Fibroblast of skin of back (primary cell): ENCODE measurements around the gene SNED1.

Source experiments
- DNase-seq: peaks from one replicate; pipeline ENCODE4 v3.0.0-alpha.2; 2013

The SNED1 gene

DNA sequence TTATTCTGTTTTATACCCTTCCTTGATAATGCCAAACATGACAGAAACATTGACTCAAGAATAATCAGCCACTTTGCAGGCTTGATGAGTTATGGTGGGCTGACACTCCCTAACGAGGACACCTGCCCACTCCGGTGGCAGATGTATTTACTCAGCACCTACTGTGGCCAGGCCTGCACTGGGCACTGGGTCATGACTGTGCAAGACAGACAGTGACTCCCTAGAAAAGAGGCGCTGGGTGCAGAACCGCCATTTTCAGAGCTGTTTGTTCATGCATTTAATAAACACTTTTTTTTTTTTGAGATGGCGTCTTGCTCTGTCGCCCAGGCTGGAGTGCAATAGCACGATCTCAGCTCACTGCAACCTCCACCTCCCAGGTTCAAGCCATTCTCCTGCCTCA lies 32.5 kb downstream of the SNED1 start:
- no peak for DNase-seq

GRCh38 chr2:241031436-241032165 lies 33.2 kb downstream of the SNED1 start:
- DNase-seq = no peak

DNA sequence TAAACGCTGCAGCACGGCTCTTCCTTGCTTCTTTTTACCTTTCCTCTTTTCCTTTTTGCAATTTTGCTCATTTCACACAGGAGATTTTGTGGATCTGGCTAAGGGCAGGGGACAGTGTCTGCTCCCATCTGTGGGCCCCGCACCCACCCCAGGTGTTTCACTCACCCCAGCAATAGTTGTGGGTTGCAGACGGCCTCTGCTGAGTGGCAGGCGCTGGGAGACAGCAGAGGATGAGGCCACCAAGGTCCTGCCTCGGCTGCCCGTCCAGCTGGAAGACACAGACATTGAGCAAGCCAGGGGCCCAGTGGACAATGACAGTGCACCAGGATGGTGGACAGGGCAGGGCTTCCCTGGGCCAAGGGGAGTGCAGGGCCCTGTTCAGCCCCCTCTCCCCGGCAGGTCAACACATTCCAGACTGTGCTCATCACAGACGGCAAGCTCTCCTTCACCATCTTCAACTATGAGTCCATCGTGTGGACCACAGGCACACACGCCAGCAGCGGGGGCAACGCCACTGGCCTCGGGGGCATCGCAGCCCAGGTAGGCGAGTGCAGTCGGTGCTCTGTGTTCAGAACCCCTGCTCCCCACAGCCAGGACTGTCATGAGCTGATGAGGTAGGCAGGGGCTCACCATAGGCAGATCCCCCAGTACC lies 35.0 kb downstream of the SNED1 start:
- no peak for DNase-seq

DNA sequence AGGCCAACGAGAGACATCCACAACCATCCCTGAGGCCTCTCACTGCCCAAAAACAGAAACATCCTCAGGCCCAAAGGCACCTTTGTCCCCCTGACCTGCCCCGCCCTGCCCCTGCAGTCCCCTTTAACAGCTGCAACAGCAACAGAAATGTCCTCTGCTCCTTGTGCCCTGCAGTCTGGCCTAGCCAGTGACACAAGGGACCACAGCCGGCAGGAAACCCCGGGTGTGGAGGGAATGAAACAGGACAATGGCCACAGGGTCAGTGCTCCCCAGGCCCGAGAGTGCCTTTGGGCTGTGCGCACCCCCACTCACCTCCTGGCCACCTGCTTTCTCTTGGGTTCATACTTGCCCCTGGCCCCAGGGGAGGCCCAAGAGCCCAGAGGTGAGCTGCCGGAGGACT lies 35.6 kb downstream of the SNED1 start:
- DNase-seq = no peak

DNA sequence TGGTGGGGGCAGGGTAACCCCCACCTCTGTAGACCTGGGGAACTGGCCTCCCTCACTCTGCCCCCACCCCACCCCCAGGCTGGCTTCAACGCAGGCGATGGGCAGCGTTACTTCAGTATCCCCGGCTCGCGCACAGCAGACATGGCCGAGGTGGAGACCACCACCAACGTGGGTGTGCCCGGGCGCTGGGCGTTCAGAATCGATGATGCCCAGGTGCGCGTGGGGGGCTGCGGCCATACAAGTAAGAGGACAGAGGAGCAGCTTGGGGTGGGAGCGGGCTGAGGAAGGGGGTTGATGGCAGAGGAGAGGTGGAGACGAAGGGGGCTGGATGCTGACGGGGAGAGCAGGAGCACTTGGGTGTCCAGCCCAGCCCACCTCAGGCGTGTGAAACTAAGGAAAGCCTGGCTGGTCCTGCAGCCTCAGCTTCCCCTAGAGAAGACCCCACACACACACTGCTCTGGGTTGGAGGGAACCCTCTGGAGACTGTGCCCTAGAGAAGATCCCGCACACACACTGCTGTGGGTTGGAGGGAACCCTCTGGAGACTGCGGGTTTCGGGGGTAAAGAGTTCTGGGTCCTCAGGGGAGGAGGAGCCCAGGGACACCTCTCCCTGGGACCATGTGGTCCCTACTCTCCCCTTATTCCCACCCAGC lies 36.2 kb downstream of the SNED1 start:
- DNase-seq = no peak

- no peak for DNase-seq
Observed at GRCh38 chr2:241035142-241035817, 36.9 kb downstream of the SNED1 start.

GRCh38 chr2:241035818-241036396 lies 37.5 kb downstream of the SNED1 start:
- DNase-seq = no peak

GRCh38 chr2:241036397-241036963 lies 38.1 kb downstream of the SNED1 start:
- DNase-seq = no peak

GRCh38 chr2:241036964-241037421 lies 38.6 kb downstream of the SNED1 start:
- no peak for DNase-seq

DNA sequence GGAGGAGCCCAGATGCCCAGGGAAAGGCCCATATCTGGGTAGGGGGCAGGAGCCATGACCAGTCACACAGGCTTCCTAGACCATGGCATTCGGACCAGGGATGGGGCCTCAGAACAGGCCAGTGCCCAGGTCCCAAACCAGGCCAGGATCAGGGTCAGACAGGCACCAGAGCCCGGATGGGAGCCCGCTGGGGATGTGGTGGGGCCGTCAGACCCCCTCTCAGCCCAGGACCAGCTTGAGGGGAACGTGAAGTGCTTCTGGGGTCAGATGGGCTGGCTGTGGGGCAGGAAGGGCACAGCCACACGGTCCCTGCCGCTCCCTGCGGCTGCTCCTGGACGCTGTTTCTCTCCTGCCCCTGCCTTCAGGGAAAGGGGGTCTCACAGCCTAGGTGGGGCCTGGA lies 39.1 kb downstream of the SNED1 start:
- no peak for DNase-seq

DNA sequence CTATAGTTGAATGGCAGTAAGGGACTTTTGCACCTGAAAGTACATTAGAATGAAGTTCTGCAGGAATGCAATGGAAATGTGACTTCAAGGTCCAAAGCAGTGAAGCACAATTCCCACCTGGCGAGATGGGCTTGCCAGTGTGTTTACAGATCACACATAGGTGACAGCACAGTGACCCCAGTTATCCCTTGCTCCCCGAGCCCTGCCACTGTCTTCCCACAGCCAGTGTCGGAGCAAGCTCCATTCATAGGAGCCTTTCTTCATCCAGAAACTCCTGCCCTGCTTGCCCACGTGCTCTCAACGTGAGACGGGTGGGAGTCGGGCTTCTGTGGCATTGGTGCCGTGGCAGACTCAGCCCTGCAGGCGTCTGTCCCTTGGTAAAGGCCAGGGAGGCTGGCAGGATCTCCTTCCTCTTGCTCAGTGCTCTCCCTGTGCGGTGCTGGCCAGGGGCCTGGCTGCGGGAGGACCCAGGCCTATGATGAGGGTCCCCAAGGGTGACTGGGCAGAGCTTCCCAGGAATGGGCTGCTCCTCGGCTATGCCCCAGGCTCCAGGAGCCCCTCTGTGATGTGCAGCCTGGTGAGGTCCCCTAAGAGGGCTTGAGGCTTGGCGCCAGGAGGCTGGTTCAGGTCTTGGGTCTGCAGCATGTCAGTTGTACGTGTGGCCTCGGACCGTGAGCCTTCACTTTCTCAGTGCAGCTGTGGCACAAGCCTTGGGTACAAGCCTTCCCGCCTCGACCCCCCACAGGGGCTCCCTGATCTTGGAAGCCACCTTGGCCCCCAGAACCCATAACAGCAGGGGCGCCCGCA lies 40.2 kb downstream of the SNED1 start:
- DNase-seq = no peak

DNA sequence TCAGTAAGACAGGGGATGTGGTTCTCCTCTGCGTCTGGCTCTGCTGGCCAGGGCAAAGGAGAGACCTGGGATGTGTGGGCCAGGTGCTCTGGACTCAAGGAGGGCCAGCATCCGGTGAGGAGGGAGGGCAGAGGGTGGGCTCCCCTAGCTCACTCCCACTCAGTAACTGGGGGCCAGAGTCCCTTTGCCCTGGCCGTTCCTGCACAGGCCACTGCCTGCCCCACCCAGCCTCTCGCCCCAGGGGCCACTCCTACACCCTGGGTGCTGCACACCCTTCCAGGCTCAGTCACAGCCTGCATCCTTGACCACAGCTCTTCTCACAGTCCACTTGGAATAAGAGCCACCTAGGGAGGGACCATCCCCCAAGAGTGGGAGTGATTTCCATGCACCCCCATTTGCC lies 41.0 kb downstream of the SNED1 start:
- DNase-seq = no peak

DNA sequence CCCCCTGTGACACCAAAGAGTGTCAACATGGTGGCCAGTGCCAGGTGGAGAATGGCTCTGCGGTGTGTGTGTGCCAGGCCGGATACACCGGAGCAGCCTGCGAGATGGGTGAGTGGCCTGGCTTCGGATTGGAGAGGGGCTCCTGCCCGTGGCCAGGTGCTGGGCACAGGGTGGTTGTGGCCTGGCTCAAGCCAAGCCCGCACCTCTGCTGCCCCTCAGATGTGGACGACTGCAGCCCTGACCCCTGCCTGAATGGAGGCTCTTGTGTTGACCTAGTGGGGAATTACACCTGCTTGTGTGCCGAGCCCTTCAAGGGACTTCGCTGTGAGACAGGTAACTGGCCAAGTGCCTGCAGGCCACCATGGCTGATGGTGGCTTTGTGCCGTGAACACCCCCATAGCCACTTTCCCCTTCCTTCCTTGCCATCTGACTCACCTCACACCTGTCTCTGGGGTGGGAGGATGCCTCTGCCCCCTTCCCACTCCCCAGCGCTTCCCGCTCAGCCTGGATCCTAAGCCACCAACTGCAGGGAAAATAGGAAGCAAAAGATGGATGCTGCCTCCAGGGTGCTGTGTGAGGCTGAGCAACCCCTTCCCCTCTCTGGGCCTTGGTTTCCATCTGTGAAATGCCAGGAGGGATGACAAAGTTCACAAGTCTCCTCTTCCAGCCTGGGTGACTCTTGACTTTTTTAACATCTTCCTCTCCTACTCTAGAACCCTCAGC lies 41.8 kb downstream of the SNED1 start:
- DNase-seq = no peak

DNA sequence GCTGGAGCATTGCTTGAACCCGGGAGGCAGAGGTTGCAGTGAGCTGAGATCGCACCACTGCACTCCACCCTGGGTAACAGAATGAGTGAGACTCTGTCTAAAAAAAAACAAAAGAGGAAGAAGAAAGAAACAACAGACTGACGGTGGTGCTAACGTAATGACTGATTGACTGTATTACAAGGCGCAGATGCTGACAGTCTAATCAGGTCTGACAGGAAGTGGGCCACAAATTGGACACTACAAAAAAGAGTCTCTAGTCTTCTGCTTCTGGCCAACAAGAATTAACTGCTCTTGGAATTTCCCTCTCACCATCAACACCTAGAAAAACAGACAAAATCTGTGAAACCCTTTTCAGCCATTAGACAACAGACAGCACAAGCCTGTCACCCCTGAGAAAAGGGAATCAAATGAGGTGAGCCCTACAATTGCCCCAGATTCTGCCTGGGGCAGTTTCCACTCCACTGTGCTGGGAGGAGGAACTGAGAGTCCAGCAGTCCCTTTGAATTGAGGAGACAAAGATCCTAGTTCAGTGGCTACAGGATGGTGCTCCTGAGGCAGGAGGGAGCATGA lies 43.3 kb downstream of the SNED1 start:
- no peak for DNase-seq

DNA sequence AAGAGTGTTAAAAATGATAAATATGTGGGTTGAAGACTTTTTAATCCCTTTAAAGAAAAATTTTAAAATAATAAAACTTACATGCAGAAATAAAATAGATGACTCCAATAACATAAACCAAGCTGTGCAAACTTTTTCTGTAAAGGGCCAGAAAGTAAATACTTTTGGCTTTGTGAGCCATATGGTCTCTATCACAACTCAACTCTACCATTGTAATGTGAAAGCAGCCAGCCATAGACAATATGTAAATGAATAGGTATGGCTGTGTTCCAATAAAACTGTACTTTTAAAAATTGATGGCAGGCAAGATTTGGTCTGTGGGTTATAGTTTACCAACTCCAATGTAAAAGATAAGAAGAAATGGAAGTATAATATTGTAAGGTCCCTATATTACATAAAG lies 45.2 kb downstream of the SNED1 start:
- no peak for DNase-seq

- no peak for DNase-seq
Observed at GRCh38 chr2:241047253-241048010, 49.0 kb downstream of the SNED1 start.

GRCh38 chr2:241048149-241048948 lies 49.9 kb downstream of the SNED1 start:
- DNase-seq = no peak

DNA sequence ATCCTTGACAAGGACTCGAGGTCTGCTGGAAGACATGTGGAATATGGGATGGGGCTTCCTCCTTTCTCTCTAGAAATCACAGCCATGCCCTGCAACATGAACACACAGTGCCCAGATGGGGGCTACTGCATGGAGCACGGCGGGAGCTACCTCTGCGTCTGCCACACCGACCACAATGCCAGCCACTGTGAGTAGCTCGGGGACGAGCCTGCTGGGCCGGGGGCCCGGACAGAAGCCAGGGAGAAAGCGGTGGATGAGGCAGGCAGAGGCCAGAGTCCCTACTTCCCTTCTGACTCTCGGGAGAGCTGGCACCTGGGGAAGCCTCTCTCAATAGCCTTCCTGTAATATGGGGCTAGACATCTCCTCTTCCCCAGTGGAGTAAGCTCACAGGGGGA lies 50.5 kb downstream of the SNED1 start:
- DNase-seq = no peak
